Ishikawa (cell line): ENCODE results near the gene DDX47.

Experiments used
- CREB1 ChIP-seq: IDR thresholded peaks from 2 replicates; pipeline ENCODE4 v1.6.1; 2012; ENCODE audit warnings: low read depth
- TCF12 ChIP-seq: IDR thresholded peaks from 2 replicates; pipeline ENCODE4 v1.6.1; 2012; ENCODE audit warnings: low read depth

- TF ChIP-seq TCF12 (peak; percentile 59), CREB1 (no peak)
Observed at GRCh38 chr12:12804432-12804886, 8.7 kb upstream of the DDX47 start.
